MM.1S (cell line): ENCODE results near the gene KAZALD1.

Experiments
- DNase-seq: peaks from one replicate; pipeline ENCODE4 v3.0.0-alpha.2; 2015
- H2AFZ ChIP-seq: fragments of 300-600 bp; sonication (generic); 2 replicates; pipeline ENCODE4 v1.6.0; 2016; ENCODE audit warnings: antibody characterized with exemption, low read length
- H3F3A ChIP-seq: fragments of 300-600 bp; sonication (generic); 2 replicates; pipeline ENCODE4 v1.6.1; 2016; ENCODE audit warnings: mild to moderate bottlenecking, antibody characterized with exemption, low read length, moderate library complexity, mixed read lengths; ENCODE audit not compliant: insufficient read depth
- H3K27ac ChIP-seq: fragments of 300-600 bp; sonication (generic); 2 replicates; pipeline ENCODE4 v1.5.1; 2016; ENCODE audit warnings: mild to moderate bottlenecking, low read length
- H3K27me3 ChIP-seq: fragments of 300-600 bp; sonication (generic); replicated peaks from 2 replicates; pipeline ENCODE4 v1.6.0; 2016; ENCODE audit warnings: low read length; ENCODE audit not compliant: insufficient read depth
- H3K36me3 ChIP-seq: fragments of 300-600 bp; sonication (generic); replicated peaks from 2 replicates; pipeline ENCODE4 v1.6.1; 2016; ENCODE audit warnings: mild to moderate bottlenecking, low read length, mixed read lengths; ENCODE audit not compliant: insufficient read depth
- H3K4me1 ChIP-seq: fragments of 300-600 bp; sonication (generic); 2 replicates; pipeline ENCODE4 v1.6.1; 2016; ENCODE audit warnings: low read length, mixed read lengths
- H3K4me2 ChIP-seq: fragments of 300-600 bp; sonication (generic); 2 replicates; pipeline ENCODE4 v1.6.0; 2016; ENCODE audit warnings: low read depth, low read length
- H3K4me3 ChIP-seq: fragments of 300-600 bp; sonication (generic); 2 replicates; pipeline ENCODE4 v1.5.1; 2016; ENCODE audit warnings: low read length, mixed read lengths
- H3K79me2 ChIP-seq: fragments of 300-600 bp; sonication (generic); 2 replicates; pipeline ENCODE4 v1.6.1; 2016; ENCODE audit warnings: mixed run types, low read length, mixed read lengths
- H3K9ac ChIP-seq: fragments of 300-600 bp; sonication (generic); 2 replicates; pipeline ENCODE4 v1.6.1; 2016; ENCODE audit warnings: low read length, mixed read lengths
- H3K9me2 ChIP-seq: fragments of 300-600 bp; sonication (generic); replicated peaks from 2 replicates; pipeline ENCODE4 v1.6.1; 2016; ENCODE audit warnings: mild to moderate bottlenecking, low read length, mixed read lengths; ENCODE audit not compliant: insufficient read depth
- H3K9me3 ChIP-seq: fragments of 300-600 bp; sonication (generic); replicated peaks from 2 replicates; pipeline ENCODE4 v1.6.1; 2016; ENCODE audit warnings: mild to moderate bottlenecking, low read length, mixed read lengths; ENCODE audit not compliant: insufficient read depth
- H4K20me1 ChIP-seq: fragments of 300-600 bp; sonication (generic); 2 replicates; pipeline ENCODE4 v1.6.1; 2016; ENCODE audit warnings: mild to moderate bottlenecking, low read length, moderate library complexity, mixed read lengths; ENCODE audit not compliant: insufficient read depth
- EZH2 ChIP-seq: fragments of 300-600 bp; sonication (generic); optimal IDR thresholded peaks from 2 replicates; pipeline ENCODE3; 2017; ENCODE audit warnings: low read depth, mild to moderate bottlenecking, antibody characterized with exemption, low read length, mixed read lengths
- EZH2phosphoT487 ChIP-seq: fragments of 300-600 bp; sonication (generic); IDR thresholded peaks from 2 replicates; pipeline ENCODE4 v1.6.1; 2018; ENCODE audit warnings: antibody characterized with exemption, low read length
- TF ChIP-seq, protein P1 (sequence below): fragments of 300-600 bp; sonication (generic); IDR thresholded peaks from 2 replicates; pipeline ENCODE4 v1.5.1; 2016; ENCODE audit warnings: antibody characterized with exemption, low read length, mixed read lengths

KAZALD1 gene

DNA sequence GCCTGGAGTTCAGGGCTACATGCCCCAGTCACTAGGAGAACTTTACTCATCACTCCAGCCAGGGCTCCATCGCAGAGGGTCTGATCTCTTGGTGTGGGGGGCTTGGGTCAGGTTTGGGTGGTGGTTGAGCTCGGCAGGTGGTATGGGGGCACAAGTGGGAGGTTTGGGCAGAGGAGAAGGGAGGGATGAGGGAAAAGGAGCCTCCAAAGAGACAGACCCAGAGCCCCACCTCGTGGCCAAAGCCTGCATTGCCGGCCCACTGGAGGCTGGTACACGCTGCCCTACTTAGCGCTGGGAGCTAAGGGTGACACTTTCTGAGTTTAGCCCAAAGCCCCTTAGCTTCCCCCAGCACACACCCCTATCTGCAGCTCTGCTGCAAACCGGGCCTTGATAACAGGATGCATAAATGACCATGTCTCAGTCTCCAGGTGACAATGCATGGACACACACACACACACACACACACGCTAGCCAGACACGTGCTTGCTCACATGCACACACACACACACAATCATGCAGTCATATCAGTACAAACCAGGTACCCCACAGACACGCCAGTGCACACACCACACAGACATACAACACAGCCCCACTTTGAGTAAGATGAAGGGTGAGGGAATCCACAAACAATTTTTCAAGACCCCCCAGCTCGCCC, 47.4 kb upstream of the KAZALD1 start:
- no peak overlapping the region for H3K27ac ChIP-seq
- H3K27me3 ChIP-seq = peaks cover 36% of the 10 kb centered on the region
- H3K36me3 ChIP-seq = no peaks in the 10 kb centered on the region
- H3K4me3 ChIP-seq = no peak overlapping the region
- H3K9ac ChIP-seq = no peak overlapping the region
- no peaks in the 10 kb centered on the region for H3K9me3 ChIP-seq
- no peaks in the 10 kb centered on the region for H3K79me2 ChIP-seq
- no peak overlapping the region for H2AFZ ChIP-seq
- peak overlapping the region; percentile 3; the same call in 1 of the 2 replicates for H3K4me2 ChIP-seq
- H3K9me2 ChIP-seq = no peaks in the 10 kb centered on the region
- TF ChIP-seq EZH2phosphoT487 (no peak), EZH2 (no peak)
- TF ChIP-seq, protein P1, sequence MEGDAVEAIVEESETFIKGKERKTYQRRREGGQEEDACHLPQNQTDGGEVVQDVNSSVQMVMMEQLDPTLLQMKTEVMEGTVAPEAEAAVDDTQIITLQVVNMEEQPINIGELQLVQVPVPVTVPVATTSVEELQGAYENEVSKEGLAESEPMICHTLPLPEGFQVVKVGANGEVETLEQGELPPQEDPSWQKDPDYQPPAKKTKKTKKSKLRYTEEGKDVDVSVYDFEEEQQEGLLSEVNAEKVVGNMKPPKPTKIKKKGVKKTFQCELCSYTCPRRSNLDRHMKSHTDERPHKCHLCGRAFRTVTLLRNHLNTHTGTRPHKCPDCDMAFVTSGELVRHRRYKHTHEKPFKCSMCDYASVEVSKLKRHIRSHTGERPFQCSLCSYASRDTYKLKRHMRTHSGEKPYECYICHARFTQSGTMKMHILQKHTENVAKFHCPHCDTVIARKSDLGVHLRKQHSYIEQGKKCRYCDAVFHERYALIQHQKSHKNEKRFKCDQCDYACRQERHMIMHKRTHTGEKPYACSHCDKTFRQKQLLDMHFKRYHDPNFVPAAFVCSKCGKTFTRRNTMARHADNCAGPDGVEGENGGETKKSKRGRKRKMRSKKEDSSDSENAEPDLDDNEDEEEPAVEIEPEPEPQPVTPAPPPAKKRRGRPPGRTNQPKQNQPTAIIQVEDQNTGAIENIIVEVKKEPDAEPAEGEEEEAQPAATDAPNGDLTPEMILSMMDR = peak; percentile 89
- no peaks in the 10 kb centered on the region for H3F3A ChIP-seq
- H4K20me1 ChIP-seq = no peaks in the 10 kb centered on the region
- peaks cover 9% of the 10 kb centered on the region; the same call in 1 of the 2 replicates for H3K4me1 ChIP-seq
- peak; percentile 62 for DNase-seq

DNA sequence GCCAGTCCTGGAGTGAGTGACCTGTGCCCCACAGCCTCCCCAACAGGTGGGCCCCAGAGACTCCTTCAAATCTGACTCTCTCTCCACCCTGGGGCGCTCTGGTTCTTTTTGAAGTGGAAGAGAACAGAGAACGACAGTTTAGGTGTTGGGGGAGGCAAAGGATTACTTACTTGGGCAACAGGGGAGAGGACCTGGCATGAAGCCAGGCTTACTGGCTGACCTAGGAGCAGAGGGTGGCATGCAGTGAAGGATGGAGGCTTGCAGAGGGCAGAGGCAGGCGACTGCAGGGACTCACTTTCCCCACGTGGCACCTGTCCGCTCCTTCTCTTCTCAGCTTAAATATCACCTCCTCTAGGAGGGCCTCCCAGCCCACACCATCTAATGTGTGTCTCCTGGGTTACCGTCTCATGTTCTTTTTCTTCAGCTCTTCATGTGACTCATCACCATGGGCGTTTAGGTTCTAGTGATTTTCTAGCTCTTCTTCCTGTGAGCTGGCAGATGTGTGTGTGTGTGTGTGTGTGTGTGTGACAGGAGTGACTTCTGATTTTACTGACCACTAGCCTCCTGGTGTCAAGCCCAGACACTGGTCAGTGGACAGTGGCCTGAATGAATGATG, 46.7 kb upstream of the KAZALD1 start:
- Histone ChIP-seq H3K4me1 (peaks cover 9% of the 10 kb centered on the region; the same call in 1 of the 2 replicates), H3F3A (no peaks in the 10 kb centered on the region), H2AFZ (no peak overlapping the region), H3K4me2 (no peak overlapping the region), H3K9me2 (no peaks in the 10 kb centered on the region), H3K9me3 (no peaks in the 10 kb centered on the region), H3K27me3 (peaks cover 36% of the 10 kb centered on the region), H3K4me3 (no peak overlapping the region), H3K36me3 (no peaks in the 10 kb centered on the region), H3K9ac (no peak overlapping the region), H3K27ac (no peak overlapping the region), H3K79me2 (no peaks in the 10 kb centered on the region), H4K20me1 (no peaks in the 10 kb centered on the region)
- DNase-seq = no peak
- TF ChIP-seq EZH2 (no peak), EZH2phosphoT487 (no peak)
- TF ChIP-seq, protein P1 = no peak

DNA sequence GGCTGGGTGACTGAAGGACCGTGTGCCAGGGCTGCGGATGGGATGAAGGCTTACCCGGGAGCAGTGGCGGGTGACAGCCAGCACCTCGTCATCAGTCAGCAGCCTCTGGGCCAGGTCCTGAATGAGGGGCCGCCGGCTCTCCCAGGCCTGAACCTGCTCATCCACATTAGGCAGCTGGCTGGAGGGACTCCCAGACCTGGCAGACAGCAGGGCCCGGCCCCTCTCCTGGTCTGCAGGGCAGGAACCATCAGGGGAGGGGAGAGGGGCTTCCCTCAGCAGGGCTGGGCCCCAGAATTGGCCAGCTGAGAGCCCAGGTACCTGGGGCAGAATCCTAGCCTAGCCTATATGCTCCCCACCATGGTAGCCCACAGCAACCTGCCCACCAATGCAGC, 46.2 kb upstream of the KAZALD1 start:
- Histone ChIP-seq H2AFZ (no peak overlapping the region), H3K4me2 (no peak overlapping the region), H3K36me3 (no peaks in the 10 kb centered on the region), H3K9me2 (no peaks in the 10 kb centered on the region), H3K79me2 (no peaks in the 10 kb centered on the region), H3F3A (no peaks in the 10 kb centered on the region), H4K20me1 (no peaks in the 10 kb centered on the region), H3K27ac (no peak overlapping the region), H3K9me3 (no peaks in the 10 kb centered on the region), H3K27me3 (peaks cover 40% of the 10 kb centered on the region), H3K4me3 (no peak overlapping the region), H3K4me1 (peaks cover 9% of the 10 kb centered on the region; the same call in 1 of the 2 replicates), H3K9ac (no peak overlapping the region)
- TF ChIP-seq EZH2 = no peak
- TF ChIP-seq, protein P1 = no peak
- no peak for TF ChIP-seq EZH2phosphoT487
- no peak for DNase-seq
